ENCODE data around the gene GLOD4. TPM values are rescaled to one million over a fixed set of nuclear protein-coding genes. Genes with fewer than 3 reads are reported as not detected.
"Not testable (repeated sequence)": the region's sequence is repeated elsewhere in the genome, so short reads cannot be mapped to it uniquely, and the experiment has no call there.

The GLOD4 gene
- total RNA-seq, 1 donor from 2014 or later = 124 TPM

- no peaks in the 10 kb centered on the region for H3K9me3 Mint-ChIP-seq
- no peak overlapping the region for H3K4me3 Mint-ChIP-seq
- H3K27ac Mint-ChIP-seq (ENCODE audit: unreplicated experiment) = no peak overlapping the region
- no peak for TF ChIP-seq CTCF (conservative IDR thresholded peaks at IDR 0.05)
- H3K4me1 Mint-ChIP-seq = peaks cover 13% of the 10 kb centered on the region
- no peaks in the 10 kb centered on the region for H3K27me3 Mint-ChIP-seq (ENCODE audit: low read depth)
- H3K36me3 Mint-ChIP-seq (ENCODE audit: low read depth) = peaks cover 24% of the 10 kb centered on the region
- DNase-seq (ENCODE audit: low read depth, low spot score) = no peak
Observed at GRCh38 chr17:812638-813204, 30.6 kb upstream of the GLOD4 start.

- DNase-seq (ENCODE audit: low read depth, low spot score) = no peak
- H3K27ac Mint-ChIP-seq (ENCODE audit: unreplicated experiment) = peak overlapping the region; percentile 37
- no peaks in the 10 kb centered on the region for H3K27me3 Mint-ChIP-seq (ENCODE audit: low read depth)
- H3K4me3 Mint-ChIP-seq = no peak overlapping the region
- peaks cover 20% of the 10 kb centered on the region for H3K4me1 Mint-ChIP-seq
- no peak for TF ChIP-seq CTCF (conservative IDR thresholded peaks at IDR 0.05)
- H3K9me3 Mint-ChIP-seq = no peaks in the 10 kb centered on the region
- H3K36me3 Mint-ChIP-seq (ENCODE audit: low read depth) = peaks cover 21% of the 10 kb centered on the region
Observed at GRCh38 chr17:811051-811784, 29.1 kb upstream of the GLOD4 start.

GRCh38 chr17:807523-808294, 25.6 kb upstream of the GLOD4 start:
- no peaks in the 10 kb centered on the region for H3K27me3 Mint-ChIP-seq (ENCODE audit: low read depth)
- no peak for DNase-seq (ENCODE audit: low read depth, low spot score)
- H3K4me1 Mint-ChIP-seq = peaks cover 43% of the 10 kb centered on the region
- H3K36me3 Mint-ChIP-seq (ENCODE audit: low read depth) = peaks cover 17% of the 10 kb centered on the region
- H3K4me3 Mint-ChIP-seq = no peak overlapping the region
- no peak for TF ChIP-seq CTCF (conservative IDR thresholded peaks at IDR 0.05)
- no peak overlapping the region for H3K27ac Mint-ChIP-seq (ENCODE audit: unreplicated experiment)
- H3K9me3 Mint-ChIP-seq = no peaks in the 10 kb centered on the region

- TF ChIP-seq CTCF (conservative IDR thresholded peaks at IDR 0.05) = no peak
- H3K36me3 Mint-ChIP-seq (ENCODE audit: low read depth) = peaks cover 12% of the 10 kb centered on the region
- H3K27ac Mint-ChIP-seq (ENCODE audit: unreplicated experiment) = peak overlapping the region; percentile 78
- DNase-seq (ENCODE audit: low read depth, low spot score) = no peak
- H3K9me3 Mint-ChIP-seq = no peaks in the 10 kb centered on the region
- peaks cover 38% of the 10 kb centered on the region for H3K4me1 Mint-ChIP-seq
- H3K4me3 Mint-ChIP-seq = no peak overlapping the region
- H3K27me3 Mint-ChIP-seq (ENCODE audit: low read depth) = no peaks in the 10 kb centered on the region
Observed at GRCh38 chr17:806781-807522, 24.9 kb upstream of the GLOD4 start.

GRCh38 chr17:806346-806745, 24.3 kb upstream of the GLOD4 start:
- DNase-seq (ENCODE audit: low read depth, low spot score) = no peak
- peaks cover 12% of the 10 kb centered on the region for H3K36me3 Mint-ChIP-seq (ENCODE audit: low read depth)
- no peak overlapping the region for H3K4me3 Mint-ChIP-seq
- no peaks in the 10 kb centered on the region for H3K9me3 Mint-ChIP-seq
- peaks cover 38% of the 10 kb centered on the region for H3K4me1 Mint-ChIP-seq
- H3K27me3 Mint-ChIP-seq (ENCODE audit: low read depth) = no peaks in the 10 kb centered on the region
- no peak for TF ChIP-seq CTCF (conservative IDR thresholded peaks at IDR 0.05)
- no peak overlapping the region for H3K27ac Mint-ChIP-seq (ENCODE audit: unreplicated experiment)

GRCh38 chr17:805886-806285, 23.8 kb upstream of the GLOD4 start:
- not testable (repeated sequence) for H3K27me3 Mint-ChIP-seq (ENCODE audit: low read depth); H3K9me3 Mint-ChIP-seq; H3K27ac Mint-ChIP-seq (ENCODE audit: unreplicated experiment); H3K4me3 Mint-ChIP-seq; DNase-seq (ENCODE audit: low read depth, low spot score)
- H3K4me1 Mint-ChIP-seq = peaks cover 34% of the 10 kb centered on the region
- peaks cover 12% of the 10 kb centered on the region for H3K36me3 Mint-ChIP-seq (ENCODE audit: low read depth)
